HCT116 (cell line): Measurements from ENCODE around the gene PDE4D. TPM values are rescaled to one million over a fixed set of nuclear protein-coding genes. Genes with fewer than 3 reads are reported as not detected.

Experiments
- ATAC-seq: fragments of 200-7000 bp; cut with Tn5 transposase; 2 replicates; pipeline ENCODE4 v1.9.1; 2020; ENCODE audit warnings: mild to moderate bottlenecking, moderate library complexity
- BruUV-seq: library from RNA; stranded (reverse); fragments of 400-500 nt; replicated peaks from 2 replicates; lab custom pipeline; 2021; lab: Mats Ljungman, UMichigan
- CTCF ChIA-PET: fragments of 300-600 bp; sonication (Branson Sonifier 250); formaldehyde crosslinking; loops from one replicate; lab custom pipeline; 2021; ENCODE audit warnings: antibody characterized with exemption; lab: Charles Lee
- POLR2A ChIA-PET: fragments of 300-600, 350-600 bp; sonication (Branson Sonifier 250); formaldehyde crosslinking; loops from one replicate; lab custom pipeline; 2021; ENCODE audit warnings: antibody characterized with exemption; lab: Charles Lee
- RAD21 ChIA-PET, 2 experiments: fragments of 300-600 bp; sonication (Branson Sonifier 250); formaldehyde crosslinking; loops; one replicate each; lab custom pipeline; 2023; ENCODE audit warnings: low total read pairs in 2 of 2; ENCODE audit not compliant: uncharacterized antibody in 2 of 2, unreplicated experiment in 2 of 2, low non-redundant PET in 1 of 2; lab: Charles Lee
- DNase-seq: peaks from one replicate; pipeline ENCODE4 v3.0.0-alpha.2; 2010; ENCODE audit warnings: low read depth, low spot score
- H2AFZ ChIP-seq: fragments of 200-600 bp; shearing (Covaris generic), sonication (generic); 2 replicates; pipeline ENCODE4 v1.6.1; 2017; ENCODE audit warnings: low read depth, mixed run types, mixed read lengths, antibody characterized with exemption, low read length; ENCODE audit not compliant: poor library complexity, severe bottlenecking
- H3K27ac ChIP-seq: 2 replicates; pipeline ENCODE4 v1.5.1; 2012; ENCODE audit warnings: low read depth, low read length
- H3K27me3 ChIP-seq: fragments of 200-600 bp; sonication (generic); 2 replicates; pipeline ENCODE4 v1.6.1; 2016; ENCODE audit warnings: mixed run types, low read length, mixed read lengths; ENCODE audit not compliant: insufficient read depth
- H3K36me3 ChIP-seq, 2 experiments: fragments of 200-500 bp in 1 of 2; fragments of 200-600 bp in 1 of 2; sonication (Bioruptor generic) in 1 of 2; sonication (generic) in 1 of 2; 2 replicates each; pipeline versions ENCODE4 v1.5.1 to v1.6.1; 2014 to 2016; ENCODE audit warnings: low read length in 2 of 2, inconsistent platforms in 1 of 2, mixed read lengths in 1 of 2, mixed run types in 1 of 2; ENCODE audit not compliant: insufficient read depth in 2 of 2, control insufficient read depth in 1 of 2
- H3K4me1 ChIP-seq, 2 experiments: fragments of 200-600 bp in 1 of 2; sonication (generic) in 1 of 2; 2 replicates each; pipeline versions ENCODE4 v1.5.1 to v1.6.1; 2012 to 2017; ENCODE audit warnings: low read length in 2 of 2, inconsistent platforms in 1 of 2, mild to moderate bottlenecking in 1 of 2, mixed read lengths in 1 of 2, mixed run types in 1 of 2, moderate library complexity in 1 of 2; ENCODE audit not compliant: insufficient read depth in 2 of 2, control insufficient read depth in 1 of 2
- H3K4me2 ChIP-seq: fragments of 200-600 bp; sonication (generic); 2 replicates; pipeline ENCODE4 v1.6.1; 2017; ENCODE audit warnings: mixed run types, low read length, mixed read lengths
- H3K4me3 ChIP-seq, 2 experiments: fragments of 200-600 bp in 1 of 2; sonication (generic) in 1 of 2; replicated peaks in 1 of 2; 2 replicates each; pipeline ENCODE4 v1.5.1; 2011 to 2016; ENCODE audit warnings: low read length in 2 of 2, control low read depth in 1 of 2, low read depth in 1 of 2, mild to moderate bottlenecking in 1 of 2, mixed read lengths in 1 of 2, mixed run types in 1 of 2
- H3K79me2 ChIP-seq: fragments of 200-600 bp; sonication (generic); 2 replicates; pipeline ENCODE4 v1.6.1; 2017; ENCODE audit warnings: mild to moderate bottlenecking, mixed run types, low read length, moderate library complexity, mixed read lengths; ENCODE audit not compliant: insufficient read depth
- H3K9ac ChIP-seq: fragments of 200-600 bp; sonication (generic); 2 replicates; pipeline ENCODE4 v1.6.1; 2016; ENCODE audit warnings: low read length, mixed read lengths
- H3K9me2 ChIP-seq: fragments of 200-600 bp; sonication (generic), shearing (Covaris generic); 2 replicates; pipeline ENCODE4 v1.6.1; 2017; ENCODE audit warnings: mixed run types, mild to moderate bottlenecking, moderate library complexity; ENCODE audit not compliant: insufficient read depth
- H3K9me3 ChIP-seq, 2 experiments: fragments of 200-500 bp in 1 of 2; fragments of 200-600 bp in 1 of 2; sonication (Bioruptor generic) in 1 of 2; sonication (generic) in 1 of 2; 2 replicates each; pipeline ENCODE4 v1.6.1; 2014 to 2017; ENCODE audit warnings: low read length in 2 of 2, mixed read lengths in 2 of 2, inconsistent platforms in 1 of 2, low read depth in 1 of 2, mild to moderate bottlenecking in 1 of 2, mixed run types in 1 of 2, moderate library complexity in 1 of 2; ENCODE audit not compliant: control insufficient read depth in 1 of 2, insufficient read depth in 1 of 2
- H4K20me1 ChIP-seq: fragments of 200-600 bp; sonication (generic), shearing (Covaris generic); 2 replicates; pipeline ENCODE4 v1.6.1; 2017; ENCODE audit warnings: mixed run types, mild to moderate bottlenecking, moderate library complexity; ENCODE audit not compliant: insufficient read depth
- ATF3 ChIP-seq: IDR thresholded peaks from 2 replicates; pipeline ENCODE4 v1.6.1; 2012
- CBX3 ChIP-seq: IDR thresholded peaks from 2 replicates; pipeline ENCODE4 v1.6.1; 2012; ENCODE audit warnings: low read depth
- CEBPB ChIP-seq: IDR thresholded peaks from 2 replicates; pipeline ENCODE4 v1.6.1; 2012; ENCODE audit warnings: low read depth
- CTCF ChIP-seq, 3 experiments: fragments of 200-600 bp in 1 of 3; sonication (generic) in 1 of 3; IDR thresholded peaks in 2 of 3; conservative IDR thresholded peaks in 1 of 3; 2 replicates each; pipeline ENCODE4 v1.5.1; 2012 to 2017; ENCODE audit warnings: low read depth in 2 of 3, low read length in 2 of 3, antibody characterized with exemption in 1 of 3, borderline replicate concordance in 1 of 3, control low read depth in 1 of 3, mild to moderate bottlenecking in 1 of 3, mixed read lengths in 1 of 3, mixed run types in 1 of 3, moderate library complexity in 1 of 3; ENCODE audit not compliant: insufficient read depth in 1 of 3
- EGR1 ChIP-seq: IDR thresholded peaks from 2 replicates; pipeline ENCODE4 v1.6.1; 2012; ENCODE audit warnings: low read depth
- EZH2phosphoT487 ChIP-seq: fragments of 200-600 bp; IDR thresholded peaks from 2 replicates; pipeline ENCODE4 v1.6.1; 2018; ENCODE audit warnings: antibody characterized with exemption, borderline replicate concordance
- JUND ChIP-seq: IDR thresholded peaks from 2 replicates; pipeline ENCODE4 v1.6.1; 2012
- MAX ChIP-seq: IDR thresholded peaks from 2 replicates; pipeline ENCODE4 v1.6.1; 2012
- POLR2AphosphoS5 ChIP-seq: IDR thresholded peaks from 2 replicates; pipeline ENCODE4 v1.6.1; 2011; ENCODE audit warnings: mild to moderate bottlenecking, low read depth, low read length, moderate library complexity
- RAD21 ChIP-seq: IDR thresholded peaks from 2 replicates; pipeline ENCODE4 v1.6.1; 2012; ENCODE audit warnings: low read depth, mild to moderate bottlenecking
- SIN3A ChIP-seq: IDR thresholded peaks from 2 replicates; pipeline ENCODE4 v1.6.1; 2012; ENCODE audit warnings: low read depth
- SRF ChIP-seq: IDR thresholded peaks from 2 replicates; pipeline ENCODE4 v1.6.1; 2012; ENCODE audit warnings: low read depth
- TCF7L2 ChIP-seq: IDR thresholded peaks from 2 replicates; pipeline ENCODE4 v1.7.0; 2011; ENCODE audit warnings: borderline replicate concordance, inconsistent platforms; ENCODE audit not compliant: insufficient read depth, insufficient read length; ENCODE audit errors: extremely low read depth
- YY1 ChIP-seq: IDR thresholded peaks from 2 replicates; pipeline ENCODE4 v1.6.1; 2011; ENCODE audit warnings: low read length, low read depth, moderate library complexity, mild to moderate bottlenecking; ENCODE audit not compliant: insufficient replicate concordance; ENCODE audit errors: extremely low read depth
- ZBTB33 ChIP-seq: IDR thresholded peaks from 2 replicates; pipeline ENCODE4 v1.6.1; 2011; ENCODE audit warnings: mild to moderate bottlenecking, low read length, moderate library complexity; ENCODE audit not compliant: insufficient replicate concordance; ENCODE audit errors: extremely low read depth
- ZNF274 ChIP-seq: fragments of 200-500 bp; sonication (Bioruptor generic); IDR thresholded peaks from 2 replicates; pipeline ENCODE4 v1.6.1; 2014; ENCODE audit warnings: mild to moderate bottlenecking, low read depth, low read length, inconsistent platforms
- intact Hi-C: fragments of 100-400 bp; cut with micrococcal nuclease; formaldehyde crosslinking; loops from 2 replicates; pipeline ENCODE4 v1.10.0; 2022
- total RNA-seq: library from RNA; stranded (reverse); gene quantifications from one replicate; pipeline ENCODE4 v1.2.1, GENCODE V29; 2021; ENCODE audit not compliant: unreplicated experiment

PDE4D gene
- total RNA-seq, 1 experiment from 2014 or later = 1.1 TPM

- no peaks in the 10 kb centered on the region for H3K9me2 ChIP-seq
- ATAC-seq = peak; percentile 80
- no peak overlapping the region for H3K27ac ChIP-seq
- H3K4me3 ChIP-seq = no peak overlapping the region
- H3K27me3 ChIP-seq = peaks cover 13% of the 10 kb centered on the region
- ChIA-PET RAD21 (interaction anchor here in 1 of 2 experiments (0.6 kb wide), 1 partner anchor 477 kb away, joined by 3 read pairs; no protein-coding TSS in a partner anchor), POLR2A (no interaction called here)
- H3K4me1 ChIP-seq = no peaks in the 10 kb centered on the region
- intact Hi-C loops = loop anchor here (5.0 kb wide), 3 partner anchors 352 to 857 kb away; no protein-coding TSS in a partner anchor
- BruUV-seq = no TSS peak
- peak; percentile 56 for DNase-seq
- no peaks in the 10 kb centered on the region for H3K79me2 ChIP-seq
- TF ChIP-seq ATF3 (no peak), CTCF (IDR thresholded peaks at IDR 0.05 in 2 of 3, conservative IDR thresholded peaks at IDR 0.05 in 1 of 3; ENCODE audit: borderline replicate concordance in 1 of 3, insufficient read depth in 1 of 3, low read depth in 2 of 3, low read length in 2 of 3) (peak; percentile 45 to 92 (median 85); a peak in 5 of 6 replicates), EZH2phosphoT487 (no peak), MAX (no peak), SRF (no peak), JUND (no peak), RAD21 (peak; percentile 65), CEBPB (no peak), ZBTB33 (no peak), ZNF274 (no peak), EGR1 (no peak), POLR2AphosphoS5 (no peak), TCF7L2 (peak; percentile 38), SIN3A (no peak), CBX3 (no peak), YY1 (no peak)
- TF ChIP-seq, all 23 proteins: peak for 3
- CTCF ChIA-PET = interaction anchor here (1.2 to 2.4 kb wide), 5 partner anchors 10 to 859 kb away, joined by 3 to 26 read pairs (median 6); no protein-coding TSS in a partner anchor
- Histone ChIP-seq H3K36me3 (no peaks in the 10 kb centered on the region), H2AFZ (peak overlapping the region; percentile 60), H4K20me1 (no peaks in the 10 kb centered on the region), H3K4me2 (peak overlapping the region; percentile 24; the same call in 1 of the 2 replicates), H3K9ac (no peak overlapping the region), H3K9me3 (no peaks in the 10 kb centered on the region)
These were observed 83.5 kb downstream of the PDE4D start for GRCh38 chr5:59810041-59810440.
